ENCODE results near the gene PDZD2.
A peak's percentile ranks its signal among the peaks of the same experiment; 100 is the strongest.

Gene PDZD2

GRCh38 chr5:31833710-31834109 is 194.8 kb downstream of the PDZD2 start:
- DNase-seq = no peak

- DNase-seq = no peak
Observed at GRCh38 chr5:31844622-31845345, 205.9 kb downstream of the PDZD2 start.

GRCh38 chr5:31845361-31845760 is 206.4 kb downstream of the PDZD2 start:
- DNase-seq = no peak

- DNase-seq = no peak
Observed at GRCh38 chr5:31846934-31847333, 208.0 kb downstream of the PDZD2 start.

- no peak for DNase-seq
Observed at GRCh38 chr5:31847354-31847753, 208.4 kb downstream of the PDZD2 start.

- DNase-seq = no peak
Observed at GRCh38 chr5:31850981-31851689, 212.2 kb downstream of the PDZD2 start.

- DNase-seq = no peak
Observed at GRCh38 chr5:31853398-31854135, 214.6 kb downstream of the PDZD2 start.

- DNase-seq = peak; percentile 27
Observed at GRCh38 chr5:31854181-31855133, 215.5 kb downstream of the PDZD2 start.

GRCh38 chr5:31855134-31856040 is 216.5 kb downstream of the PDZD2 start:
- DNase-seq = peak; percentile 58

GRCh38 chr5:31859096-31859495 is 220.2 kb downstream of the PDZD2 start:
- no peak for DNase-seq

- no peak for DNase-seq
Observed at GRCh38 chr5:31860278-31860677, 221.3 kb downstream of the PDZD2 start.

GRCh38 chr5:31860726-31861433 is 221.9 kb downstream of the PDZD2 start:
- DNase-seq = peak; percentile 45

GRCh38 chr5:31861601-31862000 is 222.7 kb downstream of the PDZD2 start:
- no peak for DNase-seq

GRCh38 chr5:31863991-31864411 is 225.1 kb downstream of the PDZD2 start:
- DNase-seq = no peak

- peak; percentile 52 for DNase-seq
Observed at GRCh38 chr5:31866166-31866565, 227.2 kb downstream of the PDZD2 start.

GRCh38 chr5:31867219-31867618 is 228.3 kb downstream of the PDZD2 start:
- DNase-seq = peak; percentile 58

GRCh38 chr5:31880449-31880848 is 241.5 kb downstream of the PDZD2 start:
- no peak for DNase-seq

- no peak for DNase-seq
Observed at GRCh38 chr5:31884896-31885295, 246.0 kb downstream of the PDZD2 start.

GRCh38 chr5:31886206-31886605 is 247.3 kb downstream of the PDZD2 start:
- DNase-seq = no peak

- no peak for DNase-seq
Observed at GRCh38 chr5:31887556-31887955, 248.6 kb downstream of the PDZD2 start.

- no peak for DNase-seq
Observed at GRCh38 chr5:31888564-31888963, 249.6 kb downstream of the PDZD2 start.

Data from CD4-positive, alpha-beta T cell treated with Interleukin-6 for 4 hours (primary cell).